Gastrocnemius medialis (tissue), 4 donors: ENCODE data around the gene RPS26. TPM values are rescaled to one million over a fixed set of nuclear protein-coding genes. Genes with fewer than 3 reads are reported as not detected.

Experiments
- ATAC-seq, 2 donors: fragments of 150-250 bp; one replicate each; pipeline ENCODE4 v1.9.1; 2016
- DNase-seq, 2 donors: peaks; one replicate each; pipeline ENCODE4 v3.0.0-alpha.2; 2019
- H3K27ac ChIP-seq, 4 donors: fragments of 200-600 bp; sonication (generic); 1 replicate in 1 of 4; 2 replicates in 3 of 4; pipeline ENCODE4 v1.5.1; 2016 to 2018; ENCODE audit warnings: mild to moderate bottlenecking in 2 of 4, moderate library complexity in 1 of 4
- H3K27me3 ChIP-seq, 3 donors: fragments of 200-600 bp; sonication (generic) in 2 of 3; 1 replicate in 1 of 3; 2 replicates in 2 of 3; pipeline versions ENCODE4 v1.5.1 to v1.6.0; 2016 to 2019; ENCODE audit warnings: mild to moderate bottlenecking in 1 of 3, moderate library complexity in 1 of 3
- H3K36me3 ChIP-seq, 2 donors: fragments of 200-600 bp; sonication (generic) in 1 of 2; one replicate each; pipeline ENCODE4 v1.5.1; 2017 to 2018
- H3K4me1 ChIP-seq, 2 donors: fragments of 200-600 bp; sonication (generic) in 1 of 2; one replicate each; pipeline ENCODE4 v1.5.1; 2016 to 2017; ENCODE audit warnings: mild to moderate bottlenecking in 2 of 2
- H3K4me3 ChIP-seq, 4 donors: fragments of 200-600 bp; sonication (generic) in 3 of 4; 1 replicate in 1 of 4; 2 replicates in 3 of 4; pipeline ENCODE4 v1.5.1; 2016 to 2019; ENCODE audit warnings: mild to moderate bottlenecking in 2 of 4
- H3K9me3 ChIP-seq, 3 donors: fragments of 200-600 bp; sonication (generic) in 2 of 3; 1 replicate in 1 of 3; 2 replicates in 2 of 3; pipeline ENCODE4 v1.5.1; 2016 to 2019
- CTCF ChIP-seq, 5 experiments: fragments of 450-650 bp in 3 of 5; fragments of 200-600 bp in 2 of 5; sonication (generic) in 2 of 5; IDR thresholded peaks in 4 of 5; conservative IDR thresholded peaks in 1 of 5; 1 replicate in 4 of 5; 2 replicates in 1 of 5; pipeline ENCODE4 v1.5.1; 2016 to 2019; ENCODE audit warnings: antibody characterized with exemption in 5 of 5, mild to moderate bottlenecking in 3 of 5, moderate library complexity in 3 of 5
- POLR2A ChIP-seq, 2 donors: fragments of 450-650 bp; IDR thresholded peaks; one replicate each; pipeline ENCODE4 v1.6.1; 2017; ENCODE audit warnings: antibody characterized with exemption in 2 of 2, mild to moderate bottlenecking in 2 of 2, moderate library complexity in 2 of 2
- in situ Hi-C, 4 donors: fragments of 200-750 bp; cut with MboI; loops; one replicate each; pipeline versions ENCODE4 v1.15.0 to v1.8.0; 2017; ENCODE audit warnings: low sequenced_read_pairs in 4 of 4
- intact Hi-C: fragments of 100-400 bp; cut with DNase I; formaldehyde crosslinking; loops from one replicate; pipeline ENCODE4 v1.15.1; 2023; ENCODE audit warnings: low total_unique reads
- total RNA-seq, 4 donors: library from RNA; depleted of rRNA; stranded (reverse); fragments of >200 nt; gene quantifications; one replicate each; pipeline versions ENCODE4 v1.1.0 to v1.2.3, GENCODE V29; 2016

Gene RPS26
- total RNA-seq, 4 donors from 2014 or later: 618 to 1,648 (median 1,209) TPM

- in situ Hi-C loops: no loop called here
- Histone ChIP-seq H3K27ac (no peak overlapping the region), H3K4me3 (no peak overlapping the region), H3K36me3 (peaks cover 0 to 7% of the 10 kb centered on the region in 2 donors), H3K27me3 (no peaks in the 10 kb centered on the region), H3K4me1 (no peaks in the 10 kb centered on the region), H3K9me3 (no peaks in the 10 kb centered on the region)
- no peak for DNase-seq
- no peak for ATAC-seq
- intact Hi-C loops: no loop called here
- TF ChIP-seq POLR2A (IDR thresholded peaks at IDR 0.05): no peak
- no peak for TF ChIP-seq CTCF (IDR thresholded peaks at IDR 0.05 in 4 of 5, conservative IDR thresholded peaks at IDR 0.05 in 1 of 5)
Measured at GRCh38 chr12:56013482-56013881, 28.2 kb upstream of the RPS26 start.

GRCh38 chr12:56014205-56014604, 27.5 kb upstream of the RPS26 start:
- Histone ChIP-seq H3K9me3 (no peaks in the 10 kb centered on the region), H3K27ac (no peak overlapping the region), H3K27me3 (no peaks in the 10 kb centered on the region), H3K4me3 (no peak overlapping the region), H3K4me1 (no peaks in the 10 kb centered on the region), H3K36me3 (peaks cover 0 to 7% of the 10 kb centered on the region in 2 donors)
- no peak for TF ChIP-seq POLR2A (IDR thresholded peaks at IDR 0.05)
- in situ Hi-C loops: no loop called here
- no peak for DNase-seq
- intact Hi-C loops: no loop called here
- no peak for ATAC-seq

GRCh38 chr12:56017181-56017580, 24.5 kb upstream of the RPS26 start:
- TF ChIP-seq POLR2A (IDR thresholded peaks at IDR 0.05) (no peak), CTCF (IDR thresholded peaks at IDR 0.05 in 4 of 5, conservative IDR thresholded peaks at IDR 0.05 in 1 of 5) (no peak)
- peaks cover 0 to 7% of the 10 kb centered on the region in 2 donors for H3K36me3 ChIP-seq
- intact Hi-C loops: no loop called here

GRCh38 chr12:56018356-56018755, 23.4 kb upstream of the RPS26 start:
- in situ Hi-C loops: no loop called here
- H3K27ac ChIP-seq: no peak overlapping the region
- H3K27me3 ChIP-seq: no peaks in the 10 kb centered on the region
- ATAC-seq: no peak
- no peaks in the 10 kb centered on the region for H3K9me3 ChIP-seq
- TF ChIP-seq CTCF (IDR thresholded peaks at IDR 0.05 in 4 of 5, conservative IDR thresholded peaks at IDR 0.05 in 1 of 5) (no peak), POLR2A (IDR thresholded peaks at IDR 0.05) (no peak)
- H3K4me1 ChIP-seq: no peaks in the 10 kb centered on the region
- peaks cover 0 to 7% of the 10 kb centered on the region in 2 donors for H3K36me3 ChIP-seq
- no peak overlapping the region for H3K4me3 ChIP-seq
- DNase-seq: no peak
- intact Hi-C loops: no loop called here

More at GRCh38 chr12:56017181-56017580, 24.5 kb upstream of the RPS26 start:
- Histone ChIP-seq H3K4me1 (no peaks in the 10 kb centered on the region), H3K27me3 (no peaks in the 10 kb centered on the region), H3K27ac (no peak overlapping the region), H3K9me3 (no peaks in the 10 kb centered on the region), H3K4me3 (no peak overlapping the region)
- ATAC-seq: no peak
- no peak for DNase-seq
- in situ Hi-C loops: no loop called here

GRCh38 chr12:56020423-56021184, 21.1 kb upstream of the RPS26 start, which contains the start of gene IKZF4:
Gene IKZF4 (plus strand): TSS chr12:56021043. CDS start chr12:56021494, 451 bp downstream.
- no peak for ATAC-seq
- peaks cover 0 to 7% of the 10 kb centered on the region in 2 donors for H3K36me3 ChIP-seq
- no peaks in the 10 kb centered on the region for H3K27me3 ChIP-seq
- no peak for DNase-seq
- in situ Hi-C loops: no loop called here
- no peak for TF ChIP-seq POLR2A (IDR thresholded peaks at IDR 0.05)
- no peak for TF ChIP-seq CTCF (IDR thresholded peaks at IDR 0.05 in 4 of 5, conservative IDR thresholded peaks at IDR 0.05 in 1 of 5)
- intact Hi-C loops: no loop called here
- H3K27ac ChIP-seq: no peak within 1 kb of the TSS
- H3K4me1 ChIP-seq: no peaks in the 10 kb centered on the region
- H3K4me3 ChIP-seq: no peak within 1 kb of the TSS
- no peaks in the 10 kb centered on the region for H3K9me3 ChIP-seq
